Motor neuron (in vitro differentiated cells): ENCODE measurements around the gene ZFAND2A. TPM values are rescaled to one million over a fixed set of nuclear protein-coding genes. Genes with fewer than 3 reads are reported as not detected.
"Not testable (repeated sequence)": the region's sequence is repeated elsewhere in the genome, so short reads cannot be mapped to it uniquely, and the experiment has no call there.

Experiments
- ATAC-seq, 8 experiments: fragments of 200-7000 bp; cut with Tn5 transposase; replicated peaks in 6 of 8; 2 replicates each; pipeline ENCODE4 v1.8.0; 2021; ENCODE audit warnings: mild to moderate bottlenecking in 8 of 8, moderate library complexity in 8 of 8
- H3K27ac ChIP-seq, 2 donors: fragments of 250-450 bp; sonication (Bioruptor Pico); 2 replicates each; pipeline ENCODE4 v1.9.0; 2021; ENCODE audit warnings: antibody characterized with exemption in 2 of 2, mild to moderate bottlenecking in 2 of 2, moderate library complexity in 1 of 2
- H3K4me1 ChIP-seq, 2 donors: fragments of 250-450 bp; sonication (Bioruptor Pico); replicated peaks in 1 of 2; 2 replicates each; pipeline ENCODE4 v1.6.1; 2021; ENCODE audit warnings: antibody characterized with exemption in 2 of 2, mild to moderate bottlenecking in 2 of 2, moderate library complexity in 1 of 2
- H3K4me3 ChIP-seq, 5 donors: fragments of 250-450 bp; sonication (Bioruptor Pico); 2 replicates each; pipeline ENCODE4 v1.9.0; 2021; ENCODE audit warnings: antibody characterized with exemption in 5 of 5, mild to moderate bottlenecking in 5 of 5, moderate library complexity in 4 of 5
- WGBS, 10 experiments: fragments of 450-650 bp; shearing (Covaris generic); methylation state at CpG; one replicate each; pipeline ENCODE4 v1.0.0; 2022; 5-methylcytosine and 5-hydroxymethylcytosine counted together
- in situ Hi-C, 9 experiments: fragments of 400-800 bp; cut with MboI; loops; one replicate each; pipeline ENCODE4 v1.15.0; 2021; ENCODE audit warnings: low sequenced_read_pairs in 9 of 9, low pct_unique_long_range_greater_than_20kb in 2 of 9; ENCODE audit not compliant: unreplicated experiment in 9 of 9
- total RNA-seq, 8 experiments: library from RNA; unstranded; fragments of 300-600 nt; gene quantifications; 2 replicates each; pipeline versions ENCODE4 v1.2.3 to v1.2.4, GENCODE V29; 2022

The ZFAND2A gene
- total RNA-seq, 8 experiments from 2014 or later, result 14.7 to 68.5 (median 41.3) TPM

DNA sequence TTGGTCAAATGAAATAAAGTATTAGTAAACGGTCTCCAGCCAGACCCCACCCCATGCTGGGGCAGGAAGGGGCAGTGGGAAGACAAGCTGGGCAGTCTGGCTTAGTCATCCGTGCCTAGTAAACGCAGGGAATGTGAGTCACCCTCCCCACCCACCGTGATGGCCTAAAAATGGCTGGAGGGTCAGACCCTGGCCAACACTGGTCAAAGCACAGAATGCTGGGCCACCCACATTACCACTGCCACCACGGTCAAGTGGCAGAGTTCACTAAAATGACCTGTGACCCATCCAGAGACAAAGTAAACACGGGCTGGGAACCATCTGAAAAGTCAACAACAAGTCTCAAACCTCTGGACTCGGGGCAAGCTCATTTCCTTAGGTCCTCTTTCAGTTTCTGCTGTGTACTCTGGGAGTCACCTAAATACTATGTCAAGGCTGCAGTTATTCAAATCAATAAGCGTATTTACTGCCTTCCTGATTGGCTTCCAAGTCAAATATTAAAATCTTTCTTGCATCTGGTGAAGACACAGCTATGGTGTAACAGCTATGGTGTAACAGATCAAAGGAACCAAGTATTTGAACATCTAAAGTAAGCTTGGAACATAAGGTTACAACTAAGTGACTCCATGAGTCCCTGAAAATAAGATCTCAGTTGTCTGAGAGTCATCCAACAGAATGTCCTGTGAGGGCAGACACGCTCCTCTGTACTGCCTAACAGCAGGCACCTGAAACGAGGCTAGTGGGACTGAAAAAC is 3.0 kb downstream of the ZFAND2A start:
- Histone ChIP-seq H3K27ac (no peak overlapping the region), H3K4me1 (peaks cover 6 to 12% of the 10 kb centered on the region in 2 donors), H3K4me3 (no peak overlapping the region)
- peak in 1 of 8 experiments; percentile 8 for ATAC-seq
- WGBS, 10 experiments, result 20 to 88% (median 69%) methylated on average over 1 to 6 of the region's 10 CpGs
- in situ Hi-C loops, result loop anchor here in 2 of 9 experiments (25.0 kb wide), 1 partner anchor 170 kb away; the partner anchor contains the start of genes COX19 (in 2 of the 2) and CYP2W1 (in 2 of the 2)

DNA sequence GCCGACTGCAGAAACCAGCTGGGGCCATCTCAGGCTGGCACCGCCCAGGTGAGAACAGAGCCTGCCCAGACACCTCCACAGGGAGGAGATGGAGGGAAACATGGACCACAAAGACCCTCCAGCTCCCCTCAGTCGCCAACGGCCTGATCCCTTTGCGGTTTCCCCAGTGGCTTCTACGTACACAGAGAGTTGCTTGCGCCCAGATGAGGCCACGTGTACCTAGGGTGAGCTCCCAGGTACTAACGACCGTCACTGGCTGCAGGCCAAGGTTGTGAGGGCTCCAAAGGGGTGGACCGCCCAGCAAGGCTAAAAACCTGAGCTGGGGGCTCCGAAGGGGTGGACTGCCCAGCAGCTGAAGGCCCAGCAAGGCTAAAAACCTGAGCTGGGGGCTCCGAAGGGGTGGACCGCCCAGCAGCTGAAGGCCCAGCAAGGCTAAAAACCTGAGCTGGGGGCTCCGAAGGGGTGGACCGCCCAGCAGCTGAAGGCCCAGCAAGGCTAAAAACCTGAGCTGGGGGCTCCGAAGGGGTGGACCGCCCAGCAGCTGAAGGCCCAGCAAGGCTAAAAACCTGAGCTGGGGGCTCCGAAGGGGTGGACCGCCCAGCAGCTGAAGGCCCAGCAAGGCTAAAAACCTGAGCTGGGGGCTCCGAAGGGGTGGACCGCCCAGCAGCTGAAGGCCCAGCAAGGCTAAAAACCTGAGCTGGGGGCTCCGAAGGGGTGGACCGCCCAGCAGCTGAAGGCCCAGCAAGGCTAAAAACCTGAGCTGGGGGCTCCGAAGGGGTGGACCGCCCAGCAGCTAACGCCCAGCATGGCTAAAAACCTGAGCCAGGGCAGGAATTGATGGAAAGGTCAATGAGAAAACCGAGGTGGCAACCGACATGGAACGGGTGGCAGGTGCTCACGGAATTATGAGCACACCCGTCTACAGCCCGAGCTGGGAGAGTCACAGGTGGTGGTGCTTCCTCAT is 3.9 kb downstream of the ZFAND2A start:
- in situ Hi-C loops, result loop anchor here in 2 of 9 experiments (25.0 kb wide), 1 partner anchor 169 kb away; the partner anchor contains the start of genes COX19 (in 2 of the 2) and CYP2W1 (in 2 of the 2)
- H3K4me3 ChIP-seq, ATAC-seq, H3K27ac ChIP-seq: not testable (repeated sequence)
- WGBS, 10 experiments, result 80 to 87% (median 80%) methylated on average over 1 to 4 of the region's 33 CpGs; no CpG with 5 or more reads in 7 of the 10 experiments
- H3K4me1 ChIP-seq, result peaks cover 6 to 12% of the 10 kb centered on the region in 2 donors

DNA sequence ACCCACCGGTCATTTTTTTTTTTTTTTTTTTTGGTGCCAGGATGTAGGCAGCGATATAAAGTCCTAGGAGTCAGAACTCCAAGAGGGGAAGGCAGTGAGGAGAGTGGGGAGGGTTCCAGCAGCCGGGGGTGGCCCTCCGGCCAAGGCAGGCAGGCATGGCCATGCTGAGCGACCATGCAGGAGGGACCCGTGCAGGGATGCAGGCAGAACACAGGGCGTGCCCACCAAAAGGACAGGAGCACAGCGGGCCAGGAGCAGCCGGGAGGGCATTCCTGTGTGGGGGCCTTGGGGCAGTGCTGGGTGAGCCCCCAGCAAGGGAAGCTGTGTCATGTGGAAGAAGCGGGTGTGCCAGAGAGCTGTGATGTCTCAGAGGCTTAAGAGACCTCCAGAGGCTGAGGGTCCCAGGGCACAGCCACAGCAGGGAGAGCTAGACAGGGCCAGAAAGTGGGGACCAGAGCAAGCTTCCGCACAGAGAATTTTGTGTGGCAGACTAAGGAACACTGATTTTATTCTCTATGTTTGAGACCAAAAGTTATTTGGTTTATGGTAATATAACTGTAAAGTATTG is 5.7 kb downstream of the ZFAND2A start:
- Histone ChIP-seq H3K4me1 (peaks cover 6 to 9% of the 10 kb centered on the region in 2 donors), H3K4me3 (no peak overlapping the region), H3K27ac (no peak overlapping the region)
- 0 to 100% (median 78%) methylated on average over 1 to 7 of the region's 11 CpGs; no CpG with 5 or more reads in 5 of the 10 experiments for WGBS, 10 experiments
- in situ Hi-C loops, result loop anchor here in 2 of 9 experiments (25.0 kb wide), 1 partner anchor 167 kb away; the partner anchor contains the start of genes COX19 (in 2 of the 2) and CYP2W1 (in 2 of the 2)
- peak in 3 of 8 experiments; percentile 9 to 14 (median 11) for ATAC-seq

DNA sequence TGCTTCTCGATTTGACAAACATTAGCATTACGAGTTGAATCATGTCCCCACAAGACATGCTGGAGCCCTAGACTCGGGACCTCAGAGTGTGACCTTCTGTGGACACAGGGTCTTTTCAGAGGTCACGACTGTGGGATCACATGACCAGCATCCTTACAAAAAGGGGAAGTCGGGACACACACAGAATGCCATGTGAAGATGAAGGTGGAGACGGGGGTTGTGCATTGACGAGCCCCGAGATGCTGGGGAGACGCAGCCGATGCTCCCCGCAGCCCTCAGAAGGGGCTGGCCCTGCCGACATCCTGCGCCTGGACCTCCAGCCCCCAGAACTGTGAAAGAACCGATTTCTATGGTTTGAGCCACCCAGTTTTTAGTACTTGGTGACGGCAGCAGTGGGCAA is 7.5 kb downstream of the ZFAND2A start:
- H3K4me3 ChIP-seq, result no peak overlapping the region
- peak in 1 of 8 experiments; percentile 4 for ATAC-seq
- in situ Hi-C loops, result loop anchor here in 2 of 9 experiments (25.0 kb wide), 1 partner anchor 165 kb away; the partner anchor contains the start of genes COX19 (in 2 of the 2) and CYP2W1 (in 2 of the 2)
- no peak overlapping the region for H3K27ac ChIP-seq
- WGBS, 10 experiments, result 78 to 100% (median 98%) methylated on average over 1 to 10 of the region's 15 CpGs; no CpG with 5 or more reads in 6 of the 10 experiments
- H3K4me1 ChIP-seq, result no peaks in the 10 kb centered on the region

DNA sequence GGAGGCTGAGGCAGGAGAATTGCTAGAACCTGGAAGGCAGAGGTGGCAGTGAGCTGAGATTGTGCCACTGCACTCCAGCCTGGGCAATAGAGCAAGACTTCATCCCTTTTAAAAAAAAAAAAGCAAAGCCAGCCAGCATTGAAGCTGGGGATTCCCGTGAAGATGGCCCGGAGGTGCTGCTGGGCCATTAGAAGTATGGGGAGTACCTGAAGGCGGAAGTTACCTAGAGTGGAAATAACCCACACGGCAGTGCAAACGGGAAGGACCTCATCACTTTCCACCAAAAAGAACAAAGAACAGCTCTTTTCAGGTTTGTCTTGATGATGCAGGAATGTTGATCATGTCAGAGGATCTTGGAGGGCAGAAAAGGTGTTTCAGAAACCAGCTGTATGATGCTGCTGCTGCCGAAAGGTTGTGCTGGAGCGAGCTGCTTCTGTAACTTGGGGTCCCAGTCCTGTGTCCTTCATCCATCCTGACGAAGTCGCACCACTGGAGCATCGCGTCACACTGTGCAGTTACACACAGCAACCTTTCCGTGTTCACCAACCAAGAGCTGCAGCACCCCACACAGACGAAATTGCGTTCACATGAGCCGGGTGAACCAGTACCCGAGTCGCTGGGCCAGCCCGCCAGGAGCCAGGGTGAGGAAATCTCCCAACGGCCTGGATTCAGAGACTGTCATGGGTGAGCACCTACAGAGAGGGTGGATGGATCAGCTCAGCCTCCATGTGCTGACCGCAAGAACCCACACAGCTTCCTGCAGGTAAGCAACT is 8.2 kb downstream of the ZFAND2A start:
- ATAC-seq, result peak in 3 of 8 experiments; percentile 28 to 35 (median 31)
- Histone ChIP-seq H3K4me1 (no peaks in the 10 kb centered on the region), H3K27ac (no peak overlapping the region), H3K4me3 (no peak overlapping the region)
- in situ Hi-C loops, result loop anchor here in 2 of 9 experiments (25.0 kb wide), 1 partner anchor 165 kb away; the partner anchor contains the start of genes COX19 (in 2 of the 2) and CYP2W1 (in 2 of the 2)
- 75 to 100% (median 93%) methylated on average over 2 to 11 of the region's 20 CpGs; no CpG with 5 or more reads in 1 of the 10 experiments for WGBS, 10 experiments

DNA sequence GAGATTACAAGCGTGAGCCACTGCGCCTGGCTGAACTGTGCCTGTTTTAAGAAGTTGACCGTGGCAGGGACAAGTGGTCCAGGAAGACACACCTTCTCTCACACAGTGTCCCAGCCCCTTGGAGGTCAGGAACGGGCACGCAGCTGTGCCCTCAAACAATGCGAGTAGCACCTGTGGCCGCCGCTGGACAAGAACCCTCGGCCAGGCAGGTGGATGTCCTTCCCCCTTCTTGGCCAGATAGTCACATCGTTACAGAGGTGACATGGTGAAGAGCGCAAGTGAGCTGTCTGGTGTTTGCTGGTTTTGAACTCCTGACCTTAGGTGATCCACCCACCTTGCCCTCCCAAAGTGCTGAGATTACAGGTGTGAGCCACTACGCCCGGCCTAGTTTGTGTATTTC is 8.8 kb downstream of the ZFAND2A start:
- H3K4me3 ChIP-seq, result no peak overlapping the region
- H3K27ac ChIP-seq, result no peak overlapping the region
- in situ Hi-C loops, result loop anchor here in 2 of 9 experiments (25.0 kb wide), 1 partner anchor 164 kb away; the partner anchor contains the start of genes COX19 (in 2 of the 2) and CYP2W1 (in 2 of the 2)
- no peak for ATAC-seq
- no peaks in the 10 kb centered on the region for H3K4me1 ChIP-seq
- WGBS, 10 experiments, result 84 to 100% (median 92%) methylated on average over 1 to 11 of the region's 13 CpGs; no CpG with 5 or more reads in 7 of the 10 experiments

DNA sequence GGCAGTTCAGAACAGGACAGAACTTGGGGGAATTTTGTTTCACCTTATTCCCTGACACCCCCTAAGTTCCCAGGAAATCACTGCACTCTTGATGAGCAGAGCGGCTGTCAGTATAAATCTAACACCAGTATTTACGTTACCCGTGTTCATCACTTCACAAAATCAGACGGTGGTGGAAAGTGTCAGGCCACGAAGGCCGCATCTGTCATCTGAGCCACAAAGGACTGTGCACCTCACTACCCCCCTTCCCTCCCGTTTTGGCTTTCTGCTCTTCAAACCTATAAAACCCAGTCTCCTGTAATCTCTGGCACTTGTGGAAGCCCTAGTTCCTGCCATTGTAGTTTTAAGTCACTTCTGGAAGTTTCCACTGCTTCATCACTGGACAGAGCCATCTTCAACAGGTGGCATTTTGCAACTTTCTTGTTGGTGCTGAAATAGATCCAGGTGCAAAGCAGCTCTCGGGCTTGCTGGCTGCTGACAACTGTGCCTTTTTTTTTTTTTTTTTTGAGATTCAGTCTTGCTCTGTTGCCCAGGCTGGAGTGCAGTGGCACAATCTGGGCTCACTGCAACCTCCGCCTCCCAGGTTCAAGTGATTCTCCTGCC is 9.5 kb downstream of the ZFAND2A start:
- in situ Hi-C loops, result loop anchor here in 2 of 9 experiments (25.0 kb wide), 1 partner anchor 163 kb away; the partner anchor contains the start of genes COX19 (in 2 of the 2) and CYP2W1 (in 2 of the 2)
- ATAC-seq, result no peak
- WGBS, 10 experiments, result 64 to 100% (median 89%) methylated on average over 1 to 9 of the region's 9 CpGs; no CpG with 5 or more reads in 1 of the 10 experiments
- H3K27ac ChIP-seq, result no peak overlapping the region
- H3K4me3 ChIP-seq, result no peak overlapping the region
- no peaks in the 10 kb centered on the region for H3K4me1 ChIP-seq

DNA sequence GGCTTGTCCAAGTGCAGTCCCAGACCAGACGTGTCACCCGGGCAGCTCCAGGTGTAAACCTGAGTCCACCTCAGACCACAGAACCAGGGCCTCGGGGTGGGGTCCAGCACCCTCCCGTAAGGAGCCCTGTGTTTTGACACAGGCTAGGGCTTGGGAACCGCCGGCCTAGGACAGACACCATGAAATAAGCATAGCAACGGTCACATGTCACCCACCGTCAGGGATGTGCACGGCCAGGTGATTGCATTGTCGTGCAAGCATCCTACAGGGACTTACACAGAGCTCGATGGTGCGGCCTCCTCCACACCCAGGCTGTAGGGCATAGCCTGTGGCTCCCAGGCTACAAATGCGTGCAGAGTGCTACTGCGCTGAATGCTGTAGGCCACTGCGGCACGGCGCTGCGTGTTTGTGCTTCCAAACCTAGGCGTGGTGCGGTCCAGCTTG is 10.6 kb downstream of the ZFAND2A start:
- no peak overlapping the region for H3K4me3 ChIP-seq
- no peak overlapping the region for H3K27ac ChIP-seq
- WGBS, 10 experiments, result 89 to 100% (median 91%) methylated on average over 3 to 12 of the region's 20 CpGs; no CpG with 5 or more reads in 5 of the 10 experiments
- in situ Hi-C loops, result no loop called here
- no peaks in the 10 kb centered on the region for H3K4me1 ChIP-seq
- ATAC-seq, result peak in 3 of 8 experiments; percentile 17 to 29 (median 18)

DNA sequence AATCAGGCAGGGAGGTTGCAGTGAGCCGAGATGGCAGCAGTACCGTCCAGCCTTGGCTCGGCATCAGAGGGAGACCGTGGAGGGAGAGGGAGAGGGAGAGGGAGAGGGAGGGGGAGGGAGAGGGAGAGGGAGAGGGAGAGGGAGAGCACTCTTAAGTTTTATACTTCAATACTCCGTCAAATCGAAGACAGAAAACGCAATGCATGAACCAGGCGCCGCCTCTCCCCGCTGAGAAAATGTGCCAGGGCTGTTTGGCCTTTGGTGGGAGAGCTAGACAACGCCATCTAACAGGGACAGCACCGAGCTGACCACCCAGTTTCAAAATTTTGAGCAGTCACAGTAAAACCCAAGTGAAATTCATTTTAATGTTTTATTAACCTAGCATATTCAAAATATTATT is 12.1 kb downstream of the ZFAND2A start:
- 74 to 100% (median 91%) methylated on average over 3 to 4 of the region's 12 CpGs; no CpG with 5 or more reads in 6 of the 10 experiments for WGBS, 10 experiments
- in situ Hi-C loops, ATAC-seq, H3K27ac ChIP-seq, H3K4me3 ChIP-seq, H3K4me1 ChIP-seq: not testable (repeated sequence)

DNA sequence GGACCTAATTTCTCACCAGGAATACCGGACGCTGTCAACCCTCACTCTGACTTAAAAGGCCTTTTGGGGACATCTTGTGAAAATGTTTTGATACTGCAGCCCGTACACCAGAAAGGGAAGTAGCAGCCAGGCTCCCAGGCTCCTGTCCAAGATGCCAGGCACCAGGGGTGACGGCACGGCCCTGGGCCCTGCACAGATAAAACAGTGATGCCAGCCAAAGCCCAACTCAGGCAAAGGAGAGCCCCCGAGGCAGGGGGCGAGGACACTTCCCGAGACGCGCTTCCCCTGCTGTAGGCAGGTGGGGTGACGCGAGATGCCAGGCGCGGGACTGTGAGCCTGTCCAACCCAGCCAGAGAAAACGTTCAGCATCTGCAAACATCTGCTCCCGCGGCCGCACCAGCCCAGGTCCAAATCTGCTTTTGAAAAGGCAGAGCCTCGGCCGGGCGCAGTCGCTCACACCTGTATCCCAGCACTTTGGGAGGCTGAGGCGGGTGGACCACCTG is 15.7 kb downstream of the ZFAND2A start:
- Histone ChIP-seq H3K4me3 (no peak overlapping the region), H3K27ac (no peak overlapping the region), H3K4me1 (no peaks in the 10 kb centered on the region)
- 25 to 78% (median 58%) methylated on average over 2 to 16 of the region's 23 CpGs; no CpG with 5 or more reads in 4 of the 10 experiments for WGBS, 10 experiments
- in situ Hi-C loops, result no loop called here
- peak in 3 of 8 experiments; percentile 17 to 60 (median 49) for ATAC-seq

DNA sequence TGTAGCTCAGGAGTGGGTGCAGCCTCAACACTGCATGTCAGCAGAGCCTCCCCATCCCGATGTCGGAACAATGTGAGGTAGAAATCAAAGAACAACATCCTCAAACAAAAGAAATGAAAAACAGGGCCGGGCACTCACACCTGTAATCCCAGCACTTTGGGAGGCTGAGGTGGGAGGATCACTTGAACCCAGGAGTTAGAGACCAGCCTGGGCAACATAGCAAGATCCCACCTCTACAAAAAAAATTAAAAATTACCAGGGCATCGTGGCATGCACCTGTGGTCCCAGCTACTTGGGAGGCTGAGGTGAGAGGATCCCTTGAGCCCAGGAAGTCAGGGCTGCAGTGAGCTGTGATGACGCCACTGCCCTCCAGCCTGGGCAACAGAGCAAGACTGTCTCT is 17.0 kb downstream of the ZFAND2A start:
- in situ Hi-C loops, H3K4me1 ChIP-seq, H3K4me3 ChIP-seq, ATAC-seq, H3K27ac ChIP-seq: not testable (repeated sequence)
- 60 to 100% (median 80%) methylated on average over 1 to 4 of the region's 5 CpGs; no CpG with 5 or more reads in 3 of the 10 experiments for WGBS, 10 experiments
